Measurements from ENCODE around the gene NRBF2. TPM values are rescaled to one million over a fixed set of nuclear protein-coding genes. Genes with fewer than 3 reads are reported as not detected.

Gene NRBF2
- total RNA-seq, 4 donors from 2014 or later: 17.3 to 24.0 (median 22.7) TPM

DNA sequence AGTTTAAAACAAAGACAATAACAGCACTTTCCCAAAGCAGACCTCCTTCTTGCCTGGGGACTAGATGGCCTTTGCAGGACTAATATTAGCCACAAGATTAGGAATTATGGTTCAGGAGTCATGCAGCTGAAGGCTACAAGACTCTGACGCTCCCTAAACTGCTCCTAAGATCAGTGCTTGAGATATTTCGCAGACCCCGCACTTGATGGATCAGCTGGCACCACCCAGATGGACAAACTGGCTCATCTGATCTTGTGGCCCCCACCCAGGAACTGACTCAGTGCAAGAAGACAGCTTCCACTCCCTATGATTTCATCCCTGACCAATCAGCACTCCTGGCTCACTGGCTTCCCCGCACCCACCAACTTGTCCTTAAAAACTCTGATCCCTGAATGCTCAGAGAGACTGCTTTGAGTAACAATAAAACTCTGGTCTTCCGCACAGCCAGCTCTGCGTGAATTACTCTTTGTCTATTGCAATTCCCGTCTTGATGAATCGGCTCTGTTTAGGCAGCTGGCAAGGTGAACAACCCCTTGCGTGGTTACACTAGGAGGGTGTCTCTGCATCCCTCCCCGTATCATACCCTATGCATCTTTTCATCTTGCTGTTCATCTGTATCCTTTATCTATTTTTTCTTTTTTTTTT, 26.9 kb upstream of the NRBF2 start:
- no peak overlapping the region for H3K4me3 ChIP-seq (ENCODE audit: low read depth, poor library complexity, severe bottlenecking)
- DNase-seq (ENCODE audit: low spot score in 2 of 2): peak; percentile 45 to 87
- intact Hi-C loops (cut with DNase I; ENCODE audit: low total_unique reads): no loop called here
- TF ChIP-seq POLR2A (IDR thresholded peaks at IDR 0.05): no peak
- TF ChIP-seq, protein P1, sequence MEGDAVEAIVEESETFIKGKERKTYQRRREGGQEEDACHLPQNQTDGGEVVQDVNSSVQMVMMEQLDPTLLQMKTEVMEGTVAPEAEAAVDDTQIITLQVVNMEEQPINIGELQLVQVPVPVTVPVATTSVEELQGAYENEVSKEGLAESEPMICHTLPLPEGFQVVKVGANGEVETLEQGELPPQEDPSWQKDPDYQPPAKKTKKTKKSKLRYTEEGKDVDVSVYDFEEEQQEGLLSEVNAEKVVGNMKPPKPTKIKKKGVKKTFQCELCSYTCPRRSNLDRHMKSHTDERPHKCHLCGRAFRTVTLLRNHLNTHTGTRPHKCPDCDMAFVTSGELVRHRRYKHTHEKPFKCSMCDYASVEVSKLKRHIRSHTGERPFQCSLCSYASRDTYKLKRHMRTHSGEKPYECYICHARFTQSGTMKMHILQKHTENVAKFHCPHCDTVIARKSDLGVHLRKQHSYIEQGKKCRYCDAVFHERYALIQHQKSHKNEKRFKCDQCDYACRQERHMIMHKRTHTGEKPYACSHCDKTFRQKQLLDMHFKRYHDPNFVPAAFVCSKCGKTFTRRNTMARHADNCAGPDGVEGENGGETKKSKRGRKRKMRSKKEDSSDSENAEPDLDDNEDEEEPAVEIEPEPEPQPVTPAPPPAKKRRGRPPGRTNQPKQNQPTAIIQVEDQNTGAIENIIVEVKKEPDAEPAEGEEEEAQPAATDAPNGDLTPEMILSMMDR (IDR thresholded peaks at IDR 0.05): no peak
- WGBS, 2 donors: 38 to 48% methylated on average over 10 of the region's 10 CpGs

DNA sequence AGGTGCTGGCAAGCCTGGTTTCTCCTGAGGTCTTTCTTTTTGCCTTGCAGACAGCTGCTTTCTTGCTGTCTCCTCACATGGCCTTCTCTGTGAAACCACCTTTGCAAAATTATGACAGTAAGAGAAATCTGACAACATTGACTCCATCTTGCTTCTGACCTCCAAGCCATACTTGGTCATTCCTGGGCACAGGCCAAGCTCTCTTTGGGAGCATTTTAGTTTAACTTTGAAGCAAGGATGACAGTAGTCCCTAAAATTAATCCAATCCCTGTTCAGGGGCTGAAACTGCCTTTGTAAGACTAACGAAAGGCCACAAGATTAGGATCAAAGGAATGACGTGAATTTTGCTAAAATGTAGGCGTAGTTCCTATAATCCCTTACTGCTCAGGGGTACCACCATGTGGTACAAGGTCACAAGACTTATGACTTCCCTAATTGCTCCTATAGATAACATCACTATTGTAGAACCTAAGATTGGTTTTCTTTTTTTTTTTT, 25.1 kb upstream of the NRBF2 start:
- WGBS, 2 donors: 59 to 73% methylated on average over 3 of the region's 3 CpGs
- no peak for TF ChIP-seq POLR2A (IDR thresholded peaks at IDR 0.05)
- TF ChIP-seq, protein P1 (IDR thresholded peaks at IDR 0.05): no peak
- DNase-seq (ENCODE audit: low spot score in 2 of 2): no peak
- H3K4me3 ChIP-seq (ENCODE audit: low read depth, poor library complexity, severe bottlenecking): no peak overlapping the region
- intact Hi-C loops (cut with DNase I; ENCODE audit: low total_unique reads): no loop called here

DNA sequence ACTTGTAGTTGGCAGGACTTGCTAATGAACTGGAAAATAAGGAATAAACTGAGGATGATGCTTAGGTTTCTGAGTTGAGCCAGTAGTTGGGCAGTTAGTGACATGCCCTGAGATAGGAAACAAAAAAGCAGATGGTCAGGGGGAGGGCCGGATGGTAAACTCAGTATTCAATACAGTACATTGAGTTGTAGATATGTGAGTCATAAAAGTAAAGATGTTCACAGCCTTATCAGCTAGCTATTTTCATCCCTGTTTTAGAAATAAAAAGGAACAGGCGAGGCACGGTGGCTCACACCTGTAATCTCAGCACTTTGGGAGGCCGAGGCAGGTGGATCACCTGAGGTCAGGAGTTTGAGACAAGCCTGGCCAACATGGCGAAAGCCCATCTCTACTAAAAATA, 22.2 kb upstream of the NRBF2 start:
- 93 to 97% methylated on average over 5 of the region's 5 CpGs for WGBS, 2 donors
- intact Hi-C loops (cut with DNase I; ENCODE audit: low total_unique reads): no loop called here
- no peak for DNase-seq (ENCODE audit: low spot score in 2 of 2)
- H3K4me3 ChIP-seq (ENCODE audit: low read depth, poor library complexity, severe bottlenecking): no peak overlapping the region
- TF ChIP-seq, protein P1 (IDR thresholded peaks at IDR 0.05): no peak
- no peak for TF ChIP-seq POLR2A (IDR thresholded peaks at IDR 0.05)

DNA sequence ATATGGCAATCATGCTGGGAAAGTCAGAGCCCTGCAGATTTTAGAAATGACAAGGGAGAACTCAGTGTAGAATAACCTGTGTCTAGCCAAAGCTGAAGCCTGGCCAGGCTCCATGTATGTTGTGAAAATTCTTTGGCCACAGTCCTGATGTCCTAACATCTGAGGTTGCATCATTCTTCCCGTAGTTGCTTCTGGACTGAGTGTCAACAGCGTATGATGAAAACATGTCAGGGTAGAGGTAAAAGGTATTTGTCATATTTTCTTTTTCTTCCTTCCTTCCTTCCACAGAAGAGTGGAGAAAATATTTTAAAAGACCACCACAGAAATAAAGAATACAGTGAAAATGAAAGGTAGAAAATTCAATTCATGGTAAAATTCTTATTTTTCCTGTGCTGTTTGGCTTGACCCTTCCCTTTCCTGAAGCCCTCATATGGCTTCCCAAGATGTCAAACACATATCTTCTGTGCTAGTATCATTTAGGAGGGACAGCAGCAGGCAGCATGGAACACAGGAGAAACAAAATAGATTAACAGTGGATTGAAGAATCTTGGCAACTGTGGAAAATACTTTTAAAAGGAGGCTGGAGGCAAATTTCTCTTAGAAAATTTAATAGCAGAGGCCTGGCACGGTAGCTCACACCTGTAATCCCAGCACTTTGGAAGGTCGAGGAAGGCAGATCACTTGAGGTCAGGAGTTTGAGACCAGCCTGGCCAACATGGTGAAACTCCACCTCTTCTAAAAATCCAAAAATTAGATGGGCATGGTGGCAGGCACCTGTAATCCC, 18.9 kb upstream of the NRBF2 start:
- DNase-seq (ENCODE audit: low spot score in 2 of 2): peak; percentile 85 to 93
- H3K4me3 ChIP-seq (ENCODE audit: low read depth, poor library complexity, severe bottlenecking): no peak overlapping the region
- intact Hi-C loops (cut with DNase I; ENCODE audit: low total_unique reads): no loop called here
- no peak for TF ChIP-seq POLR2A (IDR thresholded peaks at IDR 0.05)
- TF ChIP-seq, protein P1 (IDR thresholded peaks at IDR 0.05): no peak
- WGBS, 2 donors: 10 to 31% methylated on average over 4 of the region's 4 CpGs

DNA sequence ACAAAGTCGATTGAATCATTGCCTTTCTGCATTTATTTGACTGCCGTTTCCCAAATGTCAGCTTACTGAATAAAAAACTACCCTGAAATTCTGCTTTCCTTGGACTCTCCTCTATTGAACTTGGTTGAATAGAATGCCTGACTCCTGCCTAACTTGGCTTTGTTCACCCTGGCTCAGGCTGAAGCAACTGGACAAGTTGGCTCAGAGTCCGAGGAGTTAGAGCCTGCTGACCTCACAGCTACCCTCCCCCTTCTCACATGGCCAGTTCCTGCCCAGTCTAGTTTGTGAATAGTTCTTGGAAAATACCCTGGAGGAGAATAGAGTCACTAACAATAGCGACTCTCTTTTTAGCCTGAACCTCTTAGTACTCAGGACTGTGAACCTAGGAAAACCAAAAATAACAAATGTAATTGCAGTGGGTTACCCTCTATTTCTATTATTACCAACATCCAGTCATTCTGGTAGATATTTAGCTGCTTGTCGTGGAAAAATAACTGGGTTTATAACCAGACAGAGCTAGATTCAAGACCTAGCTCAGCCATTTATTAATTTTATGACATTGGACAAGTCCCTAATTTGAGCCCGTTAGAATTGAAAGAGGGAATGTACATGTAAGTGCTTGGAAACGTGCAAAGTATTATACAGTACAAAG, 17.3 kb upstream of the NRBF2 start:
- 31 to 43% methylated on average over 7 of the region's 7 CpGs for WGBS, 2 donors
- intact Hi-C loops (cut with DNase I; ENCODE audit: low total_unique reads): no loop called here
- H3K4me3 ChIP-seq (ENCODE audit: low read depth, poor library complexity, severe bottlenecking): no peak overlapping the region
- peak; percentile 83 to 89 for DNase-seq (ENCODE audit: low spot score in 2 of 2)
- TF ChIP-seq POLR2A (IDR thresholded peaks at IDR 0.05): no peak
- TF ChIP-seq, protein P1 (IDR thresholded peaks at IDR 0.05): no peak
